Measurements from ENCODE around the gene RPN2.

Gene RPN2

DNA sequence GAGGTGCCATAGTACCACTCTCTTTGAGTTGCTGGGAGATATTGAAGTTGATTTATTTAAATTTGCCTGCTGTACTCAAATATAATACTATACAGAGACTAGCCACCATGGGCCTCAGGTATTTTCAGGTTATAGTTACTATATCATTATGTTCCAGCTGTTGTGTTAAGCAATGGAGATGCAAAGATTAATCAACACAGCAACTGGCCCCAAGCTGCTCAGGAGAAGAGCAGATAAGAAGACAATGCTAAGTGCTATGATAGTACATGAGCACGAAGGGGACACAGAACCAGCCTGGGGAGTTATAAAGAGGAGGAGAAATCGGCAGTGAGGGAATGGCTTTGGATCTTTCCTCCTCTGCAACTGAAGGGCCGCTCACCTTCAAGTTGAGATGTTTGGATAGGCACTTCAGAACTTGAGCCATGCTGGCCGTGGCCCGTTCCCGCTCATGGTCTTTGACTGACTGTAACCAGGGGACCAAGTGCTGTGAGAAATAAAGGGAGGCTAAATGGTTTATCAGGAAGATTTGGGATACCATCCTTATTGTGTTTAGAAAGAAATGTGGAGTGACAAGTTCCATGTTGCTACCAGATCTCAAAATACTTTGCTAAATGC lies 24.3 kb upstream of the RPN2 start:
- Histone ChIP-seq H3K27me3 (ENCODE audit: control insufficient read depth in 5 of 5, insufficient read depth in 4 of 5, low read length in 5 of 5) (no peaks in the 10 kb centered on the region), H3K36me3 (ENCODE audit: control insufficient read depth in 5 of 5, insufficient read depth in 5 of 5, low read length in 5 of 5) (peaks cover 0 to 19% (median 9%) of the 10 kb centered on the region in 5 donors), H3K4me1 (ENCODE audit: control insufficient read depth in 5 of 5, insufficient read depth in 5 of 5, low read length in 5 of 5) (no peaks in the 10 kb centered on the region), H3K9me3 (ENCODE audit: control insufficient read depth in 5 of 5, low read length in 5 of 5) (no peaks in the 10 kb centered on the region), H3K9ac (ENCODE audit: low read length in 5 of 5) (no peak overlapping the region), H3K27ac (ENCODE audit: low read depth, low read length) (no peak overlapping the region), H3K4me3 (ENCODE audit: low read depth in 1 of 5, low read length in 5 of 5) (no peak overlapping the region)

DNA sequence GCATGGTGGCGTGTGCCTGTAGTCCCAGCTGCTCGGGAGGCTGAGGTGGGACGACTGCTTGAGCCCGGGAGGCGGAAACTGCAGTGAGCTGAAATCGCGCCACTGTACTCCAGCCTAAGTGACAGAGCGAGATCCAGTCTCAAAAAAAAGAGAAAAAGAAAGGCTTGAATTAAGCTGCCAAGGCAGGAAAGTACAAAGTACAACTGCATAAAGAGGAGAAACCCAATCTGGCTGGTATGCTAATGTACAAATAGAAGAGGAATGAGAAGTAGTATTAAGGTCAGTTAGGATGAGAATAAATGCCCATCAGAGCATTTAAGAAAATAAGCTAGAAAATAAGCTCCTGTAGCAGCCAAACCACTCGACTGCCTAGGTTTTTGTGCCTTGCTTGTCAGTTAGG lies 23.1 kb upstream of the RPN2 start:
- Histone ChIP-seq H3K36me3 (ENCODE audit: control insufficient read depth in 5 of 5, insufficient read depth in 5 of 5, low read length in 5 of 5) (peaks cover 0 to 19% (median 9%) of the 10 kb centered on the region in 5 donors), H3K4me3 (ENCODE audit: low read depth in 1 of 5, low read length in 5 of 5) (no peak overlapping the region), H3K27ac (ENCODE audit: low read depth, low read length) (no peak overlapping the region), H3K27me3 (ENCODE audit: control insufficient read depth in 5 of 5, insufficient read depth in 4 of 5, low read length in 5 of 5) (no peaks in the 10 kb centered on the region), H3K9ac (ENCODE audit: low read length in 5 of 5) (no peak overlapping the region), H3K4me1 (ENCODE audit: control insufficient read depth in 5 of 5, insufficient read depth in 5 of 5, low read length in 5 of 5) (no peaks in the 10 kb centered on the region), H3K9me3 (ENCODE audit: control insufficient read depth in 5 of 5, low read length in 5 of 5) (no peaks in the 10 kb centered on the region)

DNA sequence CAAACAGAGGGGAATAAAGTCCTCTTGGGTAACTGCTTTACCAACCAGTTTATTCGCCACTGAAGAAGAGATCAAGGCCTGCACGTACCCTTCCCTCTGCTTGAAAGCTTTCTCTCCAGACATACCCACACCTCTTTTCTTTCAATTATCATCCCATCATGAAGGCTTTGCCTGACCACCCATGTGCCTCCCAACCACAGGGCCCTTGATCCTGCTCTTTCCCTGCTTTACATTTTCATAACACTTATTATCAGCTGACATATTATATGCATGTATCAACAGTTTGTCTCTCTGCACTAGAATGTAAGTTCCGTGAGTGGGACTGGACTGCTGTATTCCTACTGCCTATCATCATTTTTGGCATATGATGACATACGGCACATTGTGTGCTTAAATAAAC lies 20.9 kb upstream of the RPN2 start:
- Histone ChIP-seq H3K36me3 (ENCODE audit: control insufficient read depth in 5 of 5, insufficient read depth in 5 of 5, low read length in 5 of 5) (peaks cover 0 to 14% (median 9%) of the 10 kb centered on the region in 5 donors), H3K27me3 (ENCODE audit: control insufficient read depth in 5 of 5, insufficient read depth in 4 of 5, low read length in 5 of 5) (no peaks in the 10 kb centered on the region), H3K9me3 (ENCODE audit: control insufficient read depth in 5 of 5, low read length in 5 of 5) (no peaks in the 10 kb centered on the region), H3K27ac (ENCODE audit: low read depth, low read length) (no peak overlapping the region), H3K4me3 (ENCODE audit: low read depth in 1 of 5, low read length in 5 of 5) (no peak overlapping the region), H3K9ac (ENCODE audit: low read length in 5 of 5) (no peak overlapping the region), H3K4me1 (ENCODE audit: control insufficient read depth in 5 of 5, insufficient read depth in 5 of 5, low read length in 5 of 5) (no peaks in the 10 kb centered on the region)

GRCh38 chr20:37160683-37161082 lies 18.4 kb upstream of the RPN2 start:
- no peak overlapping the region for H3K4me3 ChIP-seq (ENCODE audit: low read depth in 1 of 5, low read length in 5 of 5)
- H3K36me3 ChIP-seq (ENCODE audit: control insufficient read depth in 5 of 5, insufficient read depth in 5 of 5, low read length in 5 of 5) = peaks cover 0 to 10% (median 4%) of the 10 kb centered on the region in 5 donors
- no peak overlapping the region for H3K27ac ChIP-seq (ENCODE audit: low read depth, low read length)
- no peaks in the 10 kb centered on the region for H3K9me3 ChIP-seq (ENCODE audit: control insufficient read depth in 5 of 5, low read length in 5 of 5)
- H3K27me3 ChIP-seq (ENCODE audit: control insufficient read depth in 5 of 5, insufficient read depth in 4 of 5, low read length in 5 of 5) = no peaks in the 10 kb centered on the region
- no peaks in the 10 kb centered on the region for H3K4me1 ChIP-seq (ENCODE audit: control insufficient read depth in 5 of 5, insufficient read depth in 5 of 5, low read length in 5 of 5)
- H3K9ac ChIP-seq (ENCODE audit: low read length in 5 of 5) = no peak overlapping the region

DNA sequence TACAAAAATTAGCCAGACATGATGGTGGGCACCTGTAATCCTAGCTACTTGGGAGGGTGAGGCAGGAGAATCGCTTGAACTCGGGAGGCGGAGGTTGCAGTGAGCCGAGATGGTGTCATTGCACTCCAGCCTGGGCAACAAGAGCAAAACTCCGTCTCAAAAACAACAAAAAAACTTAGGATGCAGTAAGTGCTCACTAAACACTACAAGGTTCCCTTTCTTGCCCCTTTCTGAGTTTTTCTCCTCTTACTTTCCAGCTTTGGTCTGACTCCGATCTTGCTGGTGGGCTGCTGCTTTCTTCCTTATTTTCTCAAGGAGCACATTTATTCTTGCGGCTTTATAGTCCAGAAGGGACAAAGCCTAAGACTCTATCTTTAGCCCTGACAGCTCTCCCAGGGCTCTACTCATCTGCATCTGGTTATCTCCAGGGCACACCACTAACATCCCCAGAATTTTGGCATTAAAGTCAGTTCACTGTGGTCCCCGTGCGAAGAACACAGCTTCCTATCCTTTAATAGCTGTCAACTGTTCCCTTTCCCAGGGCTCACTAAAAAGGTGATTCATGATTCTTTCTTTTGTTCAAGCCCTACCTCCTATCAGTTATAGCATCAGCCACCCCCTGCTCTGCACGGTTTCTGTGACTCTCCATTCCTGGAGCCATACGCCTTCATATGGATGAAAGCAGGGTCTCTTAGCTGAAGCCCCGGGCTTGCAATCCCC lies 17.1 kb upstream of the RPN2 start:
- Histone ChIP-seq H3K27me3 (ENCODE audit: control insufficient read depth in 5 of 5, insufficient read depth in 4 of 5, low read length in 5 of 5) (no peaks in the 10 kb centered on the region), H3K9ac (ENCODE audit: low read length in 5 of 5) (no peak overlapping the region), H3K27ac (ENCODE audit: low read depth, low read length) (no peak overlapping the region), H3K9me3 (ENCODE audit: control insufficient read depth in 5 of 5, low read length in 5 of 5) (no peaks in the 10 kb centered on the region), H3K36me3 (ENCODE audit: control insufficient read depth in 5 of 5, insufficient read depth in 5 of 5, low read length in 5 of 5) (peaks cover 4 to 16% (median 5%) of the 10 kb centered on the region in 5 donors), H3K4me1 (ENCODE audit: control insufficient read depth in 5 of 5, insufficient read depth in 5 of 5, low read length in 5 of 5) (no peaks in the 10 kb centered on the region), H3K4me3 (ENCODE audit: low read depth in 1 of 5, low read length in 5 of 5) (no peak overlapping the region)

DNA sequence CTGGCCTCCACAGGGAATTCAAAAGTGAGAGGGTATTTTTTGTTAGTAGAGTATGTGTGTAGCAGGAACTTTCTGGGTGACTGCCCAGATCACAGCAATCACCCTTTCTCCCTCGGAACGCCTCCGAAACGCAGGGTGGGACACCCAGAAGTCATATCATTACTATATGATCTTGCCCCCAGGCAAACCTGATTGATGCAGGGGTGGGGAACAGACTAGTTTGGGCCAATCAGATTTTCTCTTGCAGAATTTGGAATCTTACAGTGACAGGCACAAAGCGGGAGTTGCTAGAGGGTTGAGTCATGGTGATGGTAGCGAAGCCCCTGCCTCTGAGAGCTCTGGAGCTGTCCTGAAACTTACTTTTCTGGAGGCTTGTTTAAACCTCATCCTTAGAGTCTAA lies 16.5 kb upstream of the RPN2 start:
- H3K27me3 ChIP-seq (ENCODE audit: control insufficient read depth in 5 of 5, insufficient read depth in 4 of 5, low read length in 5 of 5) = no peaks in the 10 kb centered on the region
- no peaks in the 10 kb centered on the region for H3K4me1 ChIP-seq (ENCODE audit: control insufficient read depth in 5 of 5, insufficient read depth in 5 of 5, low read length in 5 of 5)
- H3K27ac ChIP-seq (ENCODE audit: low read depth, low read length) = no peak overlapping the region
- H3K4me3 ChIP-seq (ENCODE audit: low read depth in 1 of 5, low read length in 5 of 5) = no peak overlapping the region
- no peaks in the 10 kb centered on the region for H3K9me3 ChIP-seq (ENCODE audit: control insufficient read depth in 5 of 5, low read length in 5 of 5)
- H3K36me3 ChIP-seq (ENCODE audit: control insufficient read depth in 5 of 5, insufficient read depth in 5 of 5, low read length in 5 of 5) = peaks cover 4 to 19% (median 6%) of the 10 kb centered on the region in 5 donors
- H3K9ac ChIP-seq (ENCODE audit: low read length in 5 of 5) = no peak overlapping the region

DNA sequence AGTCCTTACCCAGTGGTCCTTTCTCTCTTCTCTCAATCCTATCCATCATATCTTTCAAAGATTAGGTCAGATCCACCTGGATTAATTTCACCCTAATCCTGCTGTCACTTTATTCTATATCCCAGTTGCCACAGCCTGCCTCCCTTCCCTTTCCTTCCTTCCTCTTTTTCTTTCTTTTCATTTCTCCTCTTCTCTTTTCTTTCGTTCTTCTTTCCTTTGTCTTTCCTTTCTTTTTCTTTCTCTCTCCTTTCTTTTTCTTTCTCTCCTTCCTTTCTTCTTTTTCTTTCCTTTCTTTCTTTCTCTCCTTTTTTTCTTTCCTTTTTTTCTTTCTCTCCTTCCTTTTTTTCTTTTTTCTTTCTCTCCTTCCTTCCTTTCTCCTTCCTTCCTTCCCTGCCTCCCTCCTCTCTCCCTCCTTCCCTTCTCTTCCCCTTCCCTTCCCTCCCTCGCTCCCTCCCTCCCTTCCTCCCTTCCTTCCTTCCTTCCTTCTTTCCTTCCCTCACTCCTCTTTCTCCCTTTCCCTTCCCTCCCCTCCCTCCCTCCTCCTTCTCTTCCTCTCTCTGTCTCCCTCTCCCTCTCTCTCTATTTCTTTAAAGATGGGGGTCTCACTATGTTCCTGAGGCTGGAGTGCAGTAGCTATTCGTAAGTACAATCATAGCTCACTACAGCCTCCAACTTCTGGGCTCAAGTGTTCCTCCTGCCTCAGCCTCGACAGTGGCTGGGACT lies 15.1 kb upstream of the RPN2 start:
- H3K27me3 ChIP-seq (ENCODE audit: control insufficient read depth in 5 of 5, insufficient read depth in 4 of 5, low read length in 5 of 5) = no peaks in the 10 kb centered on the region
- H3K36me3 ChIP-seq (ENCODE audit: control insufficient read depth in 5 of 5, insufficient read depth in 5 of 5, low read length in 5 of 5) = peaks cover 4 to 20% (median 8%) of the 10 kb centered on the region in 5 donors
- no peaks in the 10 kb centered on the region for H3K9me3 ChIP-seq (ENCODE audit: control insufficient read depth in 5 of 5, low read length in 5 of 5)
- no peaks in the 10 kb centered on the region for H3K4me1 ChIP-seq (ENCODE audit: control insufficient read depth in 5 of 5, insufficient read depth in 5 of 5, low read length in 5 of 5)
- H3K27ac ChIP-seq (ENCODE audit: low read depth, low read length) = no peak overlapping the region
- no peak overlapping the region for H3K4me3 ChIP-seq (ENCODE audit: low read depth in 1 of 5, low read length in 5 of 5)
- H3K9ac ChIP-seq (ENCODE audit: low read length in 5 of 5) = no peak overlapping the region

DNA sequence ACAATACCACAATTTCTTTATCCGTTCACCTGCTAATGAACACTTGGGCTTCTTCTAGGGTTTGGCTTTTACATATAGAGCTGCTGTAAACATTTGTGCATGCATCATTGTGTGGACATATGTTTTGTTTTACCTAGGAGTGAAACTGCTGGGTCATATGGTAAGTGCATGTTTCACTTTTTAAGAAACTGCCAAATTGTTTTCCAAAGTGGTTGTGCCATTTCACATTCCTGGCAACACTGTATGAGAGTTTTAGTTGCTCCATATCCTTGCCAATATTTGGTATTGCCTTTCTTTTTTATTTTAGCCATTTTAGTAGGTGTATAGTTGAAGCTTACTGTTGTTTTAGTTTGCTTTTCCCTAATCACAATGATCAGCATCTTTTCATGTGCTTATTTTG lies 14.1 kb upstream of the RPN2 start:
- Histone ChIP-seq H3K27me3 (ENCODE audit: control insufficient read depth in 5 of 5, insufficient read depth in 4 of 5, low read length in 5 of 5) (no peaks in the 10 kb centered on the region), H3K4me1 (ENCODE audit: control insufficient read depth in 5 of 5, insufficient read depth in 5 of 5, low read length in 5 of 5) (no peaks in the 10 kb centered on the region), H3K9me3 (ENCODE audit: control insufficient read depth in 5 of 5, low read length in 5 of 5) (no peaks in the 10 kb centered on the region), H3K27ac (ENCODE audit: low read depth, low read length) (no peak overlapping the region), H3K4me3 (ENCODE audit: low read depth in 1 of 5, low read length in 5 of 5) (no peak overlapping the region), H3K36me3 (ENCODE audit: control insufficient read depth in 5 of 5, insufficient read depth in 5 of 5, low read length in 5 of 5) (peaks cover 4 to 20% (median 8%) of the 10 kb centered on the region in 5 donors), H3K9ac (ENCODE audit: low read length in 5 of 5) (no peak overlapping the region)

DNA sequence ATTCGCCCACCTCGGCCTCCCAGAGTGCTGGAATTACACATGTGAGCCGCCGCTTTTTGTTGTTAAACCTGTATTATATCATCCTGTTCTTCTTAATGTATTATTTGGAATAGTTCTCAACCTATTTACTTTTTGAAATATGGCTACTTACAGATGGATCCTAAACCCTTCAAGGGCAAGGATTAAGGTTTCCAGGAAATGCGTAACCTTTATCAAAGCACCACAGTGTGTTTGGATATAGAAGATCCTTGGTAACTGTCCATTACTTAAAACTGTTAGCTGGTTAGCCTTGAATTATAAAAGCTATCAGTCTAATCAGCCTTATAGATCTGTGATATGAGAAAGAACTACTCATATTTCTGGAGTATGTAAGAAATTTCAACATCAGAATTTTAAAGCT lies 12.3 kb upstream of the RPN2 start:
- Histone ChIP-seq H3K4me1 (ENCODE audit: control insufficient read depth in 5 of 5, insufficient read depth in 5 of 5, low read length in 5 of 5) (no peaks in the 10 kb centered on the region), H3K27me3 (ENCODE audit: control insufficient read depth in 5 of 5, insufficient read depth in 4 of 5, low read length in 5 of 5) (no peaks in the 10 kb centered on the region), H3K9me3 (ENCODE audit: control insufficient read depth in 5 of 5, low read length in 5 of 5) (no peaks in the 10 kb centered on the region), H3K36me3 (ENCODE audit: control insufficient read depth in 5 of 5, insufficient read depth in 5 of 5, low read length in 5 of 5) (peaks cover 4 to 20% (median 14%) of the 10 kb centered on the region in 5 donors), H3K4me3 (ENCODE audit: low read depth in 1 of 5, low read length in 5 of 5) (no peak overlapping the region), H3K27ac (ENCODE audit: low read depth, low read length) (no peak overlapping the region), H3K9ac (ENCODE audit: low read length in 5 of 5) (no peak overlapping the region)

GRCh38 chr20:37172836-37173235 lies 6.3 kb upstream of the RPN2 start:
- Histone ChIP-seq H3K9ac (ENCODE audit: low read length in 5 of 5) (no peak overlapping the region), H3K27me3 (ENCODE audit: control insufficient read depth in 5 of 5, insufficient read depth in 4 of 5, low read length in 5 of 5) (no peaks in the 10 kb centered on the region)

More at GRCh38 chr20:37172836-37173235, 6.3 kb upstream of the RPN2 start:
- Histone ChIP-seq H3K4me3 (ENCODE audit: low read depth in 1 of 5, low read length in 5 of 5) (no peak overlapping the region), H3K4me1 (ENCODE audit: control insufficient read depth in 5 of 5, insufficient read depth in 5 of 5, low read length in 5 of 5) (peaks cover 0 to 6% (median 2%) of the 10 kb centered on the region in 5 donors), H3K36me3 (ENCODE audit: control insufficient read depth in 5 of 5, insufficient read depth in 5 of 5, low read length in 5 of 5) (peaks cover 0 to 8% (median 2%) of the 10 kb centered on the region in 5 donors), H3K27ac (ENCODE audit: low read depth, low read length) (no peak overlapping the region), H3K9me3 (ENCODE audit: control insufficient read depth in 5 of 5, low read length in 5 of 5) (no peaks in the 10 kb centered on the region)
